Measurements from ENCODE around the gene VPS37B. TPM values are rescaled to one million over a fixed set of nuclear protein-coding genes. Genes with fewer than 3 reads are reported as not detected.

VPS37B gene
- total and polyA plus RNA-seq, 10 of the 15 experiments (the other 5 are each of a cell fraction or from before 2014, with no cell fraction given): 0.66 to 68.6 (median 39.6) TPM

DNA sequence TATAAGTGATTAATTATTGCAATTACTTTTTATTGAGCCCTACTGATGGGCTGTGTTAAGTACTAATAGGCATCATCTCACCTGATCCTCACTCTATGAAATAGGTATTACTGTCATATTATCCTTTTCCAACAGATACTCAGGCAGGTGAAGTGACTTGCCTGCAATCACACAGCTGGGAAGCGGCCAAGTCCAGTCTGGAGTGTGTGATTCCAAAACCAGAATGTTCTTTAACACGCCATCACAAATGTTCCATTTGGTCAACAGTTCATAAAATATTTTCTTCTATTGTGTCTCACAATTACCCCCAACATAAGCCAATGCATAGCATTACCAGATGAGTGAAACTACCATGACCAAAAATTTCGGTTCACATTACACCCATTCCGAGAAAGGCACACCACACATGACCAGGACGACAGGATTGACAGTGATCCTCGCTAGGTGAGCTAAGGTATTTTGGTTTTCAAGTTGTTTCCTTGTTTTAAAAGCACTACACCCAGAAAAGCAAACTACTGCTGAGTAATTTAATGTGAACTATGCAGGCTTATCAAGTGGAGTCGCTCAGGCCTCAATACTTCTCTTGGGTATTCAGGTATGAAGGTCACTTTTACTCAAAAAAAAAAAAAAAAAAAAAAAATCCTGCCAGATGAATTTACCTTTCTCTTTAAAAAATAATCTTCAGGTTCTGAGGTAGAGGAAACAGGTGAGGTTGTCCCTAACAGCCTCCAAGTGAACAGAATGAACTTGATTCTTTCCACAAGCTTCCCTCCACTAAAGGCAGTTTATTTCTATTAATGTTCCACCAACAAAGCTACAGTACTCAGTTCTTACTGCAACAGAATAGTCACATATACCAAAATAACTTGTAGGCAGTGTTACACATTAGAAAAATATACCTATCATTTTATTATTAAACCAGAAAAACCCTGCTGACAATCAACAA, 2.4 kb downstream of the VPS37B start (continued):
- TF ChIP-seq, protein P1, sequence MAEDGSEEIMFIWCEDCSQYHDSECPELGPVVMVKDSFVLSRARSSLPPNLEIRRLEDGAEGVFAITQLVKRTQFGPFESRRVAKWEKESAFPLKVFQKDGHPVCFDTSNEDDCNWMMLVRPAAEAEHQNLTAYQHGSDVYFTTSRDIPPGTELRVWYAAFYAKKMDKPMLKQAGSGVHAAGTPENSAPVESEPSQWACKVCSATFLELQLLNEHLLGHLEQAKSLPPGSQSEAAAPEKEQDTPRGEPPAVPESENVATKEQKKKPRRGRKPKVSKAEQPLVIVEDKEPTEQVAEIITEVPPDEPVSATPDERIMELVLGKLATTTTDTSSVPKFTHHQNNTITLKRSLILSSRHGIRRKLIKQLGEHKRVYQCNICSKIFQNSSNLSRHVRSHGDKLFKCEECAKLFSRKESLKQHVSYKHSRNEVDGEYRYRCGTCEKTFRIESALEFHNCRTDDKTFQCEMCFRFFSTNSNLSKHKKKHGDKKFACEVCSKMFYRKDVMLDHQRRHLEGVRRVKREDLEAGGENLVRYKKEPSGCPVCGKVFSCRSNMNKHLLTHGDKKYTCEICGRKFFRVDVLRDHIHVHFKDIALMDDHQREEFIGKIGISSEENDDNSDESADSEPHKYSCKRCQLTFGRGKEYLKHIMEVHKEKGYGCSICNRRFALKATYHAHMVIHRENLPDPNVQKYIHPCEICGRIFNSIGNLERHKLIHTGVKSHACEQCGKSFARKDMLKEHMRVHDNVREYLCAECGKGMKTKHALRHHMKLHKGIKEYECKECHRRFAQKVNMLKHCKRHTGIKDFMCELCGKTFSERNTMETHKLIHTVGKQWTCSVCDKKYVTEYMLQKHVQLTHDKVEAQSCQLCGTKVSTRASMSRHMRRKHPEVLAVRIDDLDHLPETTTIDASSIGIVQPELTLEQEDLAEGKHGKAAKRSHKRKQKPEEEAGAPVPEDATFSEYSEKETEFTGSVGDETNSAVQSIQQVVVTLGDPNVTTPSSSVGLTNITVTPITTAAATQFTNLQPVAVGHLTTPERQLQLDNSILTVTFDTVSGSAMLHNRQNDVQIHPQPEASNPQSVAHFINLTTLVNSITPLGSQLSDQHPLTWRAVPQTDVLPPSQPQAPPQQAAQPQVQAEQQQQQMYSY (CRISPR knock-in tag; IDR thresholded peaks at IDR 0.05): no peak
- TF ChIP-seq SPI1 (IDR thresholded peaks at IDR 0.05; ENCODE audit: borderline replicate concordance, insufficient read depth, low read depth, low read length) (no peak), ZNF384 (IDR thresholded peaks at IDR 0.05; ENCODE audit: borderline replicate concordance, low read depth, low read length) (no peak), NFYB (IDR thresholded peaks at IDR 0.05; ENCODE audit: insufficient read depth, low read depth, low read length) (no peak), HDAC2 (IDR thresholded peaks at IDR 0.05) (no peak), PAX8 (IDR thresholded peaks at IDR 0.05) (no peak), ESRRA (IDR thresholded peaks at IDR 0.05; ENCODE audit: low read length) (no peak), SMC3 (IDR thresholded peaks at IDR 0.05; ENCODE audit: borderline replicate concordance, low read length) (no peak), TCF7 (IDR thresholded peaks at IDR 0.05; ENCODE audit: borderline replicate concordance) (no peak), TAF1 (IDR thresholded peaks at IDR 0.05; ENCODE audit: borderline replicate concordance, low read depth, low read length) (no peak), POLR2AphosphoS2 (IDR thresholded peaks at IDR 0.05; ENCODE audit: low read depth, low read length) (no peak), ZSCAN29 (IDR thresholded peaks at IDR 0.05) (no peak), CBFB (IDR thresholded peaks at IDR 0.05; ENCODE audit: low read depth) (peak; percentile 45; the same call in 1 of the 2 replicates), SREBF2 (IDR thresholded peaks at IDR 0.05; ENCODE audit: low read length) (no peak)
- TF ChIP-seq, protein P2, sequence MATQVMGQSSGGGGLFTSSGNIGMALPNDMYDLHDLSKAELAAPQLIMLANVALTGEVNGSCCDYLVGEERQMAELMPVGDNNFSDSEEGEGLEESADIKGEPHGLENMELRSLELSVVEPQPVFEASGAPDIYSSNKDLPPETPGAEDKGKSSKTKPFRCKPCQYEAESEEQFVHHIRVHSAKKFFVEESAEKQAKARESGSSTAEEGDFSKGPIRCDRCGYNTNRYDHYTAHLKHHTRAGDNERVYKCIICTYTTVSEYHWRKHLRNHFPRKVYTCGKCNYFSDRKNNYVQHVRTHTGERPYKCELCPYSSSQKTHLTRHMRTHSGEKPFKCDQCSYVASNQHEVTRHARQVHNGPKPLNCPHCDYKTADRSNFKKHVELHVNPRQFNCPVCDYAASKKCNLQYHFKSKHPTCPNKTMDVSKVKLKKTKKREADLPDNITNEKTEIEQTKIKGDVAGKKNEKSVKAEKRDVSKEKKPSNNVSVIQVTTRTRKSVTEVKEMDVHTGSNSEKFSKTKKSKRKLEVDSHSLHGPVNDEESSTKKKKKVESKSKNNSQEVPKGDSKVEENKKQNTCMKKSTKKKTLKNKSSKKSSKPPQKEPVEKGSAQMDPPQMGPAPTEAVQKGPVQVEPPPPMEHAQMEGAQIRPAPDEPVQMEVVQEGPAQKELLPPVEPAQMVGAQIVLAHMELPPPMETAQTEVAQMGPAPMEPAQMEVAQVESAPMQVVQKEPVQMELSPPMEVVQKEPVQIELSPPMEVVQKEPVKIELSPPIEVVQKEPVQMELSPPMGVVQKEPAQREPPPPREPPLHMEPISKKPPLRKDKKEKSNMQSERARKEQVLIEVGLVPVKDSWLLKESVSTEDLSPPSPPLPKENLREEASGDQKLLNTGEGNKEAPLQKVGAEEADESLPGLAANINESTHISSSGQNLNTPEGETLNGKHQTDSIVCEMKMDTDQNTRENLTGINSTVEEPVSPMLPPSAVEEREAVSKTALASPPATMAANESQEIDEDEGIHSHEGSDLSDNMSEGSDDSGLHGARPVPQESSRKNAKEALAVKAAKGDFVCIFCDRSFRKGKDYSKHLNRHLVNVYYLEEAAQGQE (IDR thresholded peaks at IDR 0.05; ENCODE audit: low read depth, low read length): no peak
- TF ChIP-seq, protein P3, sequence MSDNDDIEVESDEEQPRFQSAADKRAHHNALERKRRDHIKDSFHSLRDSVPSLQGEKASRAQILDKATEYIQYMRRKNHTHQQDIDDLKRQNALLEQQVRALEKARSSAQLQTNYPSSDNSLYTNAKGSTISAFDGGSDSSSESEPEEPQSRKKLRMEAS (IDR thresholded peaks at IDR 0.05; ENCODE audit: low read depth, low read length): no peak
- TF ChIP-seq, protein P4, sequence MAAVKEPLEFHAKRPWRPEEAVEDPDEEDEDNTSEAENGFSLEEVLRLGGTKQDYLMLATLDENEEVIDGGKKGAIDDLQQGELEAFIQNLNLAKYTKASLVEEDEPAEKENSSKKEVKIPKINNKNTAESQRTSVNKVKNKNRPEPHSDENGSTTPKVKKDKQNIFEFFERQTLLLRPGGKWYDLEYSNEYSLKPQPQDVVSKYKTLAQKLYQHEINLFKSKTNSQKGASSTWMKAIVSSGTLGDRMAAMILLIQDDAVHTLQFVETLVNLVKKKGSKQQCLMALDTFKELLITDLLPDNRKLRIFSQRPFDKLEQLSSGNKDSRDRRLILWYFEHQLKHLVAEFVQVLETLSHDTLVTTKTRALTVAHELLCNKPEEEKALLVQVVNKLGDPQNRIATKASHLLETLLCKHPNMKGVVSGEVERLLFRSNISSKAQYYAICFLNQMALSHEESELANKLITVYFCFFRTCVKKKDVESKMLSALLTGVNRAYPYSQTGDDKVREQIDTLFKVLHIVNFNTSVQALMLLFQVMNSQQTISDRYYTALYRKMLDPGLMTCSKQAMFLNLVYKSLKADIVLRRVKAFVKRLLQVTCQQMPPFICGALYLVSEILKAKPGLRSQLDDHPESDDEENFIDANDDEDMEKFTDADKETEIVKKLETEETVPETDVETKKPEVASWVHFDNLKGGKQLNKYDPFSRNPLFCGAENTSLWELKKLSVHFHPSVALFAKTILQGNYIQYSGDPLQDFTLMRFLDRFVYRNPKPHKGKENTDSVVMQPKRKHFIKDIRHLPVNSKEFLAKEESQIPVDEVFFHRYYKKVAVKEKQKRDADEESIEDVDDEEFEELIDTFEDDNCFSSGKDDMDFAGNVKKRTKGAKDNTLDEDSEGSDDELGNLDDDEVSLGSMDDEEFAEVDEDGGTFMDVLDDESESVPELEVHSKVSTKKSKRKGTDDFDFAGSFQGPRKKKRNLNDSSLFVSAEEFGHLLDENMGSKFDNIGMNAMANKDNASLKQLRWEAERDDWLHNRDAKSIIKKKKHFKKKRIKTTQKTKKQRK (IDR thresholded peaks at IDR 0.05; ENCODE audit: low read depth, low read length): no peak

Data from GM12878 (cell line).